GM21526 (cell line): Measurements from ENCODE around the gene PRKAR1B.

Experiments used
- ATAC-seq: cut with Tn5 transposase; IDR thresholded peaks from one replicate; pipeline ENCODE4 v1.9.1; 2021; ENCODE audit warnings: moderate library complexity; ENCODE audit not compliant: unreplicated experiment, low FRiP score

The PRKAR1B gene

DNA sequence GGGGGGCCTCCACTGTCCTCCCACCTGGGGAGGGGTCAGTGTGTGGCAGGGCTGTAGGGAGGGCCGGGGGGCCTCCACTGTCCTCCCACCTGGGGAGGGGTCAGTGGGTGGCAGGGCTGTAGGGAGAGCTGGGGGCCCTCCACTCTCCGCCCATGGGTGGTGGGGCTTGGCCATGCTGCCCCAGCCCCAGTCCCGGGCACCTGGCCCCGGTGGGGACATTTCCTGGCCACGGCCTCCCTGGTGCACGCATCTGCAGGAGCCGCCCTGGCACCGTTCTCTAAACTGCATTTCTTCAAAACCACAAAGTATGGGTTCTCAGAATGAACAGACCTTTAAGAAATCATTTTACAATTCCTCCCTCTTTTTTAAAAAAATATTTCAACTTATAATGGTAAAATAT, 118.1 kb downstream of the PRKAR1B start:
- ATAC-seq: no peak

DNA sequence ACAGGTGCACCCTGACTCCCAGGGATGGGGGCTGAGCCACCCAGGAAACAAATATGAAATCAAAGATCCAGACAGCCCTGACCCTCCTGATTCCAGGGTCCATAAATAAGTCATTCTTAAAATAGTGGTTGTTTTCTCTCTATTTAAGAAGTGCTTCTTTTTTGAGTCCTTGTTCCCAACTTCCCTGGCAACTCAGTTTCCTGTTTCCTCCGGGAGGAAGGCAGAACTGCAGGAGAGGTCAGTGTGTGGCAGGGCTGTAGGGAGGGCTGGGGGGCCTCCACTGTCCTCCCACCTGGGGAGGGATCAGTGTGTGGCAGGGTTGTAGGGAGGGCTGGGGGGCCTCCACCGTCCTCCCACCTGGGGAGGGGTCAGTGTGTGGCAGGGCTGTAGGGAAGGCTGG, 118.7 kb downstream of the PRKAR1B start:
- no peak for ATAC-seq

DNA sequence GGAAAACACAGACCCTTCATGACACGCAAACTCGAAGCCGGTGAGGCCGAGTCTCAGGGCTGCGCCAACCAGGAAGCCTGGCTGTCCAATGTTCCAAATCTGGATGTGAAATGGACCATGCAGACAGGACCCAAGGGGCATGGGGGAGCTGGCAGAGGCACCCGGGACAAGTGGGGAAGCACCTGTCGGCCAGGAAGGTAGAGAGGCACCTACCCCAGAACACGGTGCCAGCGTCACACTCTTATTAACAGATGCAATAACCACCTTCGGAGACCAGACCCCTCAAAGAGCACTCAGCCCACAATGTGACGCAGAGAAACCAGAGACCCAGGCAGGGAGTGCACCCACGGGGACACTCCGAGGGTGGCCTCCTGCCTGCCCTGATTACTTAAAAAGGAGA, 119.1 kb downstream of the PRKAR1B start:
- ATAC-seq: no peak

DNA sequence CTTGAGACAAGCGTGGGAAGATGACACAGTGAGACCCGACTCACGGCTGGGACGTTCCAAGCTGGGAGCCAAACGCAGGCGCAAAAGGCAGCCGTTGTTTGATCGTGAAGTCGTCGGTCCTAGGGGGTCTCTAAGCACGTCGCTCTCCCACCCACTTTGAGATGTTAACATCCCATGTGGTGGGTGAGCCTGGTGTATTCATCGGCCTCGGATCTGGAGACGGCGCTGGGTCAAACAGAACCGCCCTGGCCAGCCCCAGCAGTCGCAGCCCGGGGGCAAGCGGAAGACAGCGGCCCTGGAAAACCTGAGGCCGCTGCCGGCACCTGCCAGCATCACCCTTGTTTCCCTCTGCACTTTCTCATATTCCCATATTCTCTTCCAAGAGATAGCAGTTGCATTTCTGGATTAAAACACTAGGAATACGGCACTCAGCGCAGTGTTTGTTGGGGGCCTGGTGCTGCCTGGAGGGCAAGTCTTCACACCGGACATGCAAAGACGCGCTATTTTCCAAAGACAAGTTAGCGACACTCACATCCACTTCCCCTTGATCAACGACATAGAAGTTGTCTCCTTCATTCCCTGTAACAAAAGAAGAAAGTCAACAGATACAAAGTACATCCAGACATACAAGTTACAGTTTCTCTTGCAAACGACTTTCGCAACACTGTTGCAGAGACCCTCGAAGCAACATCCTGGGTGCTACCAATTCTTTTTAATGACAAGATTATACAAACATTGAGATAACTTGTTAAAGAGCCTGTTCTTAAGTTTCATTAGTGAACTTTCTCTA, 121.2 kb downstream of the PRKAR1B start:
- no peak for ATAC-seq

DNA sequence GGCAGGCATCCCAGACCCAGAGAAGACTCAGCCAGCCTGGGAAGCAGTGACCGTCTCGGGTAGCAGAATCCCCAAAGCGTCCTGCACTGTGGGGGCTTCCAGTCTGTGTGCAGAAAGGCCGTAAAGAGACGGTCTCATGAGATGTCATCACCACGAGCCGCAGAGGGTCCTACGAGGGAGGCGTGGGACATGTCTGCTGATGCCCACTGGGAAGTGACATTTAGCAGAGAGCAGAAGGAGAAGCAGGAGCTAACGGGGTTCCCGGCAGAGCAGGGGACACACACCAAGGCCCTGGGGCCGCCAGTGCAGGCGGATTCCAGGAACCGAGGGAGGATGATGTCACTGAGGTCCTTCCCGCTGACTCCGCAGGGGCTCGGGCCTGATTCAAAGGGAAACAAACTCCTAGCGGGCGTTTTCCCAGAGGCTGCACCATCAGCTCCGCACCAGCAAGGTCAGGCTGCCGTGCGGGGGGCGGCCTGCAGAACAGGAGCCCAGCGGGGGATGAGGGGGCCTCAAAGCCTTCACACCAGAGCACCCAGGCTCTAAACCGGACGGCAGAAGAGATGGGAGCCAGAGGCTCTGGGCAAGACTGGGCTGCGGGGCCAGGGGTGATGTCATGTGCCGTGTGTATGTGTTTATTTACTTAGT, 122.1 kb downstream of the PRKAR1B start:
- ATAC-seq: no peak

DNA sequence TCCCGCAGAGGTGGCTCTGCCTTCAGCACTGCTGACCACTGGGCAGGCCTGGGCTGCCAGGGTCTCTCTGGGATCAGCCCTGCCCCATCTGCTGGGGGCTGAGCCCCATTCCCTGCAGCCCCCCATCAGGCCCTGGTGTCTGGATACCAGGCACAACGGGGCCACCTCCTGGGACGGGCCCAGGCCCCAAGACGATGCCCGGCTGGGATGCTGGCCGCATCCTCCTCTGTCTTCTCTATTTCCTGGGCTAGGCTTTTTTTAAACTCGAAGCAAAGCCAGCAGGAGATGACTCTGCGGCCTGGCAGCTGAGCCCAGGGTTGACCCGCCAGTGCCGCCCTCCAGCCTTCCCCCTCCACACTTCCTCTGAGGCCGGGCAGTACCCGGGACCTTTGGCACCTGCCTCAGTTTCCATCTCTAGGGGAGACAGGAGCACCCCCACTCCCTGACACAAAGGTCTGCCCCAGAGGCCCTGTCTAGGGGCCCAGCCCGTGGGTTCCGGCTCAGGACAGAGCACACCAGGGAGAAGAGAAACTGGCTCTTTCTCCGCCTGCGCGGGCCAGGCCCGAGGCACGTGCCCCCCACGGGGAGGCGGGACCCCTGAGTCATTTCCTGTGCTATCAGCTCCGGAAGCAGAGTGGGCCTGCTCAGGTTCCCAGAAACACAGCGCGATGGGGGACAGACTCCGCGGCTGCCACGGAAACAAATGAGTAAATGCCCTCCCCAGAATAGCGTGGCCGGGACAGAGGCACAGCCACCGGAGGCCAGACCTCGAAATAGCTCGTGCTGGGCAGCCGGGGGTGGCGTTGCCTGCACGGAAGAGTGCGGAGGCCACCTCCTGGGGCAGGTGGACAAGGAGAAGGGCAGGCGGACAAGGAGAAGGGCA, 122.8 kb downstream of the PRKAR1B start:
- ATAC-seq: peak; percentile 66

DNA sequence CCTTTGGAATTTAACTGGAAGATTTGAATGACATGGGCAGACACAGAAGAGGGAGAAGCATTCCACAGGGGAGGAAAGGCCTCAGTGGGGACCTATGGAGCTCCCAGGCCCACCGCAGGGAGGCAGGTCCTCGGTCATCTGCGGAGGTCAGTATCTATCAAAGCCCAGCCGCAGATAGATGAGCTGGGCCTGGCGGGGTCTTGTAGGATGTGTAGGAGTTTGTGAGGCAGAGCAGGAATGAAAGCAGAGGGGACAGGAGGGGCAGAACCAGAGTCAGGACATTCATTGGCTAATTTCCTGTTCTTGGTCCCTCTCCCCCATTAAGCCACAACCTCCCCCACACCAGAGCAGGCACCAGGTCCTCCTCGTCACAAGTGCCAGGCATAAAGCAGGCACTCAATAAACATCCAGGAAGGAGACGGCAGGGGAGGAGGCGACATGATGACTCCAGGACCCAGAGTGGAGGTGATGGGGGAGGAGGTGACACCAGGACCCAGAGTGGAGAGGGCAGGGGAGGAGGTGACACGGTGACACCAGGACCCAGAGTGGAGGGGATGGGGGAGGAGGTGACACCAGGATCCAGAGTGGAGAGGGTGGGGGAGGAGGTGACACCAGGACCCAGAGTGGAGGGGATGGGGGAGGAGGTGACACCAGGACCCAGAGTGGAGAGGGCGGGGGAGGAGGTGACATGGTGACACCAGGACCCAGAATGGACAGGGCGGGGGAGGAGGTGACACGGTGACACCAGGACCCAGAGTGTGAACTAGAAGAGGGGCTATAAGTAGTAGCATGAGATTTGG, 123.7 kb downstream of the PRKAR1B start:
- ATAC-seq: no peak

DNA sequence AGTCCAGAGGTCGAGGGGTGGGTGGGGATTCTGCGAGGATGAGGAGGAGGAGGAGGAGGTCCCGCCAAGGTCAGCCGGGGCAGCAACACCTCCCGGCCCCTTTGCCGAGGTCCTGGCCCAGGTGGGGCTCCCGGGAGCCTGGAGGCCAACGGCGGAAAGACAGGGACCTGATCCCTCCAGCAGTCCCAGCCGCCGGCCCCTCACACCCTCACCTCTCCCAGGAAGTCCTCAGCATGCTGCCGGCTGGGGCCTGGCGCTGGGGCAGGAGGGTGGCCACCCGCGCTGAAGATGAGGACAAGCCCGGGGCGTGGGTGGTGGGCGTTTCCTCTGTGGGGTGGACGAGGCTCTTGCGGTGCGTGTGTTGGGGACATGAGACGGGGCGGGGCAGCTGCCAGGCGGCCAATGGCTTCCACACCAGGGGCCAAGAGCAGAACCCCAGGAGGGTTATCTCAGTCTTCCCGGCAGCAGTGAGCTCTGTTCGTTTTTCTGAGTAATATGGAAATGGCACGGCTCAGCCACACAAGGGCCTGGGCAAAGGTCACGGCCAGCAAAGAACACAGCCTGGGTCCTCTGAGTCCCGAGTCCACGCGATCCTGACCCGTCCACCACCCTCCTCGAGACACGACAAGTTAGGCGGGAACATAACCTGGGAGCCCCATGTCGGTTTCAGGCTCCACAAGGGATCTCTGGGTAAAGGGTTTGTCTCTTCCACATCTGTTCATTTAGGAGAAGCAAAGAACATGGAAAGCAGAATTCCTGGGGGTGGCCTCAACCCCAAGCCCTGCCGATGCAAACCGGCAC, 124.5 kb downstream of the PRKAR1B start:
- no peak for ATAC-seq

DNA sequence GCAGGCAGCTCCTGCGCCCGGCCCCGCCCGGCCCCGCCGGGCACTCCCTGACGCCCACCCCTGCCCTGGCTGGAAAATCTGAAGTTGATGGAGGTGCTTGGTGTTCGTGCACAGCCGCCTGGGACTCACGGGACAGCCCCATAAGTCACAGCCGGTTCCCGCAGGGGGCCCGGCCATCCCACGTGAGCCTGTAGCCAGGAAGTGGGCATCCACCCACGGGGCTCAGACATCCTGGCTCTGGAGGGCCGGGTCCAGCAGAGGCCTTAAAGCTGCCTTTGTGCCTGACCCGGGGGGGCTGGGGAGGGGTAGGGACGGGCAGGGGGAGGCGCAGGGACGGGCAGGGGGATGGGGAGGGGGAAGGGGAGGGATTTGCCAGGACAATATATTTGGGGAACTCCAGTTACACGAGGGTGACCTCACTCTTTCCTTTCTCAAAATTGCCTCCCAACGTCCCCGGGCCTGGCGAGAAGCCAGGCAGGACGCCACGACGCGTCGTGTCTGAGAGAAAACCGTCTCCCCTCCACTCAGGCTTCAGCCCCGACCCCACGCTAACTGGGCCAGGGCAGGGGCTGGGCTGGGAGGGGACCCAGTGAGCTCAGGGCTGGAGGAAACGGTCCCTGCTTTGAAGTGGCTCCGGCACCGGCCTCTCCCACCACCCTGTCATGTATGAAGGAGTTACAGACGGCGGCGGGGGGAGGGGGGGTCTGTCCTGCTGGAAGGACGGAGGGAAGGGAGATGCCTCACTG, 125.3 kb downstream of the PRKAR1B start:
- peak; percentile 42 for ATAC-seq

DNA sequence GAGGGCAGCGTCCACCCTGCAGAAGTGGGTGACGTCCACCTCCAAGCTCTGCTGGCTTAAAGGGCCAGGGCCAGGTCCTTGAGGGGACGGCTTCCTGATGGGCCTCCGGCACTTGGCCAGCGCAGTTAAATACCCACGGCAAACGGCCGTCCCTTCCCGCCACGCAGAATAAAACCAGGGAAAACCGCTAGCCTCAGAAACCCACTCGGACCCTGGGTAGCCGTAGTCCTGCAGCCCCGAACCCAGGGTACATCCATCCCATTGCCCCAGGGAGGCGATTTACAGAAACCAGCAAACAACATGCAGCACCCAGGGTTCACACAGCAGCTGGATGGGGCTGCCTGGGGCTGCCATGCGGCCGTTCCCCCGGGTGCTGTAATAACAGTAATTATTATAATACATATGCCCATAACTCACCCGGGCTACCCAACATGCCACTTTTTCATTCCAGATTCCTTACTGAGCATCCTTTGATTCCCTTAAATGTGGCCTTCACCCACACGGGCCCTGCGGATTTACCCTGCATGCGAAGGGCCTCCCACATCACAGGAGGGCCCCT, 126.0 kb downstream of the PRKAR1B start:
- no peak for ATAC-seq

DNA sequence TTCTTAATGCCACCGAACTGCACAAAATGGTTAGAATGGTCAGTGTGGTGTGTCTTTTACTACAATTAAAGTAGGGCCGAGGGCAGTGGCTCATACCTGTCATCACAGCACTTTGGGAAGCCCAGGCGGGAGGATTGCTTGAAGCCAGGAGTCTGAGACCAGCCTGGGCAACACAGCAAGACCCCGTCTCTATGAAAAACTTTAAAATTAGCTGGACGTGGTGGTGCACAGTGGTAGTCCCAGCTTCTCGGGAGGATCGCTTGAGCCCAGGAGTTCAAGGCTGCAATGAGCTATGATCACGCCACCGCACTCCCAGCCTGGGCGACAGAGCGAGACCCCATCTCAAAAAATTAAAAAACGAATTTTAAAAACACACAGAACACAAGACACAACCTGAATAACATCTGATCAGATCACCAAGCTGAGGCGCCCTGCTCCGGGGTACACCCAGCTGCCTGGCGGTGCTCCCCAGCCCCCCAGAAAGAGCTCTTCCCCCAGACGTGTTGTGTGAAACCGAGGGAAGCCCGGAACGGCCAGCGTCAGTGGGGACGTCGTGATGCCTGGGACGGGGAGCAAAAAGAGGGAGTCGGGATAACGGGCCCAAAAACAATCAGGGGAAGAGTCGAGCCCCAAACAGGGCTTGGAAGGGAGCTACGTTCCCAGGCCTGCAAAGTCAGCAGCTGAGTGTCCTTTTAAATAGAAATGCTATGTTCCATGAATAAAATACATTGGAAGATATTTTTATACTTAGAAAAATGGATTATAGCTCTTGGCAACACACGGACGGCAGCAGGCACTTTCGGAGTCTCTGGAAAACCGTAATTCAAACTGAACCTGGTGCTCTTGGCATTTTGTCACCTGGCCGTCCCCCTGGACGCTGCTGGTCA, 126.7 kb downstream of the PRKAR1B start:
- no peak for ATAC-seq

DNA sequence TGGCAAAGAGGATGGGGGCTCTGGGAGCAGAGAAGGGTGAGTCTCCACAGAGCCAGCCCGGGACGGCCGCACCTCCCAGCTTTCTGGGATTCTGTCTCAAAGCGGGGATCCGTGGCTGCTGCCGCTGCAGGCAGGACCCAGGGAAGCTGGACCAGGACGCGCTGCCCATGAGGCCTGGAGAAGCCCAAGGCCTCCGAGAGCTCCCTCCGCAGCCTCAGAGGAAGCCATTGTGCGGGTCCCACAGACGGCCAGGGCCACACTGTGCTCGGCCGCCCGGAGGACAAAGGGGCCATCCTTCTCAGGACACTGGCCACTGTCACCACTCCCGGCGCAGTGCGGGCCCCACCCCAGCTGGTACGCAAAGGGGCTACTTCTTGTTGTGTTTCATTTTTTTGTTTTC, 128.2 kb downstream of the PRKAR1B start:
- no peak for ATAC-seq

DNA sequence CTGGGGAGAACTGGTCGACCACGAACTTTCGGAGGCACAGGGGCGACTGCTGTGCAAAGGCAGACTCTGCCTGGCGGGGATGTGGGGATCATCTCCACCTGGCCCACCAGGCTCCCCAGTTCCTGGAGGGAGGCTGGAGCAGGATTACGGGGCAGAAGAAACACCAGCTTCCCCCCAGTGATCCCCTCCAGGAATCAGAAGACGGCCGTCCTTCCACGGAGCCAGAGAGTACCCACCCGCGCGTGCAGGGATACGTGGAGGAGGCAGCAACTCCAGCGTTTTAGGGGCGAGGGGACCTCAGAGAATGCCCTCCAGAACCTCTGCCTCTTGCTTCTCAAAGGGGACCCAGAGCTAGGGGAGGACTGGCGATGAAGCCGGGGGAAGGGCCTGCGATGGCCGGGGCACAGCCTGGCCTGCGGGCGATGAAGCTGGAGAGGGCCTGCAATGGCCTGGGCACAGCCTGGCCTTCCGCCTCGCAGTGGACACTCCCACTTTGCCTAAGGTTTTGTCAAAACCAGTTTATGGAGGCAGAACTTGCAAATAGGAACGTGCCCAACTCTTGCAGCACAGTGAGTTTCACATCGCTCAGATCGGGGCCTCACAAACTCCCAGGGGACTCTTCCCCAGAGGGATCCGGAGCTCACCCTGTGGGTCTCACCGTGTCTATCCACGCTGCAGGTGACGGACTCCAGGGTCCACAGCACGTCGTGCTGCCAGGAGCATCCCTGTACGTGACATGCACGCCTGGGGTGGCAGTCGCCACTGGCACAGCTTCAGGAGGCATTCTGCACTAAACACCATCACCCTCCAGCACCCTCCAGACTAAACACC, 129.5 kb downstream of the PRKAR1B start:
- ATAC-seq: no peak

DNA sequence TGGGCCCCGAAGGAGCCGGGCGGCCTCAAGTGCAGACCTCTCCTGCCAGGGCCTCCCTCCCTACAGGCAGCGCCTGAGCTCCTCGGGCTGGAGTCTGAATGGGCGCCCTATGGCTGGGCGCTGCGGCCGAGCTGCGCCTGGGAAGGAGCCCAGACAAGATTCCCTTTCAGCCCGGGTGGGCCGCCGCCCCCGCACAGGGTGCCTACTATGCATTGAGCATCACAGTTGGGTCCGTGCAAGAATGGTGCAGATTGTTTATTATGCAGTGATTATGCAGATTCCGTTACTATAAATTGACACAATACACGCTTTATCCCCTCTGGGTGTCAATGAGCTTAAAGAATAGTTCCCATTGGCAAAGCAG, 130.3 kb downstream of the PRKAR1B start:
- ATAC-seq: no peak

DNA sequence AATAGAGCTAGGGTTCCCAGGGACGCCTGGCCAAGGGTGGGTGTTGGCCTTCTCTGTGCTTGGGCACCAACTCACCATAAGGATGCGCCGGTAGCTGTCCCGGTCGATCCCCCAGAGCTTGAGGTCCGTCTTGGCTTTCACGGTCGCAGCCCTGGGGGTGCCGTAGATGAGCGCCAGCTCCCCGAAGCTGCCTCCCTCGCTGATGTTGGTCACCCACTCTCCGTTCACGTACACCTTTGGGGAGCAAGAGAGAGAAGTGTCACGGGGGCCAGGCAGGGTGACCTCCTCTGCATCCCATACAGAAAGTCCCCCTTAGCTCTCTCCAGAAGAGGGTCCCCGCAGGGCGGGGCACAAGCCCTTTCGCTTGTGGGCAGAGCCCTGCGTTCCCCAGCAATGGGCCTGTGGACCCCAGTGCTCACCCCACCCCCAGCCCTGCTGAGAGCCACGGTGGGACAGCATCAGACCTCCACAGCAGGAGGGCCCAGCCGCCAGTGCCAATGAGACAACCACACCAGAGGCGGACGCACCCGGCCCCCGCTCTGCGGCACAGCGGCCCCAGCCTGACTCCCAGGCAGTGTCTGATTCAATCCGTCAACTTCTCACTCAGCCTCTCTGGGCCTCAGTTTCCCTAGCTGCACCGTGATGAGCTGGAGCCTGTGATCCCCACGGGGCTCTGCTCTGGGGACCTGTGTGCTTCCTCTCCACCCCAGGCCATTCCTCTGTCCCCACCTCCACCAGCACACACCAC, 130.8 kb downstream of the PRKAR1B start:
- no peak for ATAC-seq

DNA sequence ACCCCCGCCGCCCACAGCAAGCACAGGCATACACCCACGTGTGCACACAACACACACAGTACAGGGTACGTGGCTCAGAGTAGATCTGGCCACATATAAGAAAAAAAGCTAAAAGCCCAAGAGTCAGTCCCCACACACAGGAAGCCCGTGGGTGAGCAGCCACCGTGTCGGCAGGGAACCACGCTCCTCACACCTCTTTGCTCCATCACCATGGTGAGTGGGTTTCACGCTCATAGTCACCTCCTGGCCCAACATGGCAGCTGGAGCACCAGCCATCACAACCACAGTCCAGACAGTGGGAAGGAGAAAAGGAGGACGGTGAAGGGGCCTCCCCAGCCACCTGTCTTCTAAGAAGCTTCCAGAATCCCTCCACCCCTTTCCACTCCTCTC, 131.5 kb downstream of the PRKAR1B start:
- no peak for ATAC-seq
